HTERT RPE-1 (cell line): Measurements from ENCODE around the gene ZNF276.

ENCODE experiments used
- in situ Hi-C: fragments of 300-500 bp; cut with MboI; formaldehyde crosslinking; loops from 4 replicates; pipeline ENCODE4 v1.14.3; 2020; ENCODE audit warnings: low sequenced_read_pairs

ZNF276 gene

GRCh38 chr16:89711601-89712273 lies 9.6 kb upstream of the ZNF276 start:
- in situ Hi-C loops = no loop called here

- in situ Hi-C loops = no loop called here
Measured at GRCh38 chr16:89712274-89712781, 9.0 kb upstream of the ZNF276 start.

- in situ Hi-C loops = no loop called here
Measured at GRCh38 chr16:89716493-89716892, 4.8 kb upstream of the ZNF276 start.

GRCh38 chr16:89716916-89717687 lies 4.2 kb upstream of the ZNF276 start:
- in situ Hi-C loops = no loop called here

GRCh38 chr16:89717688-89718505 lies 3.4 kb upstream of the ZNF276 start:
- in situ Hi-C loops = no loop called here

- in situ Hi-C loops = no loop called here
Measured at GRCh38 chr16:89720551-89720812, 855 bp upstream of the ZNF276 start.

GRCh38 chr16:89721546-89722391 lies 432 bp downstream of the ZNF276 start:
- in situ Hi-C loops = no loop called here

GRCh38 chr16:89722392-89723278 lies 1.3 kb downstream of the ZNF276 start:
- in situ Hi-C loops = no loop called here

- in situ Hi-C loops = no loop called here
Measured at GRCh38 chr16:89723279-89724250, 2.2 kb downstream of the ZNF276 start.

- in situ Hi-C loops = no loop called here
Measured at GRCh38 chr16:89727406-89728120, 6.2 kb downstream of the ZNF276 start.

- in situ Hi-C loops = no loop called here
Measured at GRCh38 chr16:89729293-89729692, 8.0 kb downstream of the ZNF276 start.

GRCh38 chr16:89729863-89730593 lies 8.7 kb downstream of the ZNF276 start:
- in situ Hi-C loops = no loop called here

- in situ Hi-C loops = no loop called here
Measured at GRCh38 chr16:89730610-89731234, 9.4 kb downstream of the ZNF276 start.

- in situ Hi-C loops = no loop called here
Measured at GRCh38 chr16:89732142-89732917, 11.0 kb downstream of the ZNF276 start.

GRCh38 chr16:89732918-89733242 lies 11.5 kb downstream of the ZNF276 start:
- in situ Hi-C loops = no loop called here

GRCh38 chr16:89733322-89733721 lies 12.0 kb downstream of the ZNF276 start:
- in situ Hi-C loops = no loop called here
